ENCODE measurements around the gene NTNG2. TPM values are rescaled to one million over a fixed set of nuclear protein-coding genes. Genes with fewer than 3 reads are reported as not detected.

NTNG2 gene
- total RNA-seq, 1 donor from 2014 or later, result 4.0 TPM

DNA sequence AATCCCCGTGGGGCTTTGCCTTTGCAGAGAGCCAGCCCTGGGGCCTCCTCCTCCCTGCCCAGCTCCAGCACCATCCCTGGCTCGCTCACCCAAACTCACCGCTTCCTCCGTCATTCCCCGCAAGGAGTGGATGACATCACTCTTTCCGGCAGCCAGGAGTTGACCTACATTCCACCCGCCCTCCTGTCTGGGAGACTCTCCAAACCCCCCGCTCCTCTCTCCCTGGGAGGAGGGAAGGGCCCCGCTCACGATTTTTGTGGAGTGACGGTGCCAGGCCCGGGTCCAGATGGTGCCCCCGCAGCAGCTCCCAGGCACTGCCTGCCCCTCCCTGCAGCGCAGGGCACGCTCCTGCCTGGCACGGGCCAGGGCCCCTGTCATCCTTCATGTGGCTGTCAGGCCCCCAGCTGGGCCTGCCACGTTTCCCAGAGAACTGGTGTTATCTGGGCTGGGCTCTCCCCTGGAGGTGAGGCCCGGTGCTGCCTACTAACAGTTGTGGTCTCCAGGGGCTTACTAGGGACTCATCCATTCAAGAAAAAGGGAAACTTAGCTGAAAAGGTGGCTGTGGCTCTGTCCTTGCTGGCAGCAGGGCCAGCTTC is 52.3 kb downstream of the NTNG2 start:
- Mint-ChIP-seq H3K27me3 (peaks cover 17% of the 10 kb centered on the region), H3K9me3 (no peaks in the 10 kb centered on the region), H3K36me3 (no peaks in the 10 kb centered on the region), H3K4me3 (no peak overlapping the region), H3K4me1 (ENCODE audit: unreplicated experiment) (peaks cover 7% of the 10 kb centered on the region), H3K27ac (no peak overlapping the region)
- TF ChIP-seq, protein P1, sequence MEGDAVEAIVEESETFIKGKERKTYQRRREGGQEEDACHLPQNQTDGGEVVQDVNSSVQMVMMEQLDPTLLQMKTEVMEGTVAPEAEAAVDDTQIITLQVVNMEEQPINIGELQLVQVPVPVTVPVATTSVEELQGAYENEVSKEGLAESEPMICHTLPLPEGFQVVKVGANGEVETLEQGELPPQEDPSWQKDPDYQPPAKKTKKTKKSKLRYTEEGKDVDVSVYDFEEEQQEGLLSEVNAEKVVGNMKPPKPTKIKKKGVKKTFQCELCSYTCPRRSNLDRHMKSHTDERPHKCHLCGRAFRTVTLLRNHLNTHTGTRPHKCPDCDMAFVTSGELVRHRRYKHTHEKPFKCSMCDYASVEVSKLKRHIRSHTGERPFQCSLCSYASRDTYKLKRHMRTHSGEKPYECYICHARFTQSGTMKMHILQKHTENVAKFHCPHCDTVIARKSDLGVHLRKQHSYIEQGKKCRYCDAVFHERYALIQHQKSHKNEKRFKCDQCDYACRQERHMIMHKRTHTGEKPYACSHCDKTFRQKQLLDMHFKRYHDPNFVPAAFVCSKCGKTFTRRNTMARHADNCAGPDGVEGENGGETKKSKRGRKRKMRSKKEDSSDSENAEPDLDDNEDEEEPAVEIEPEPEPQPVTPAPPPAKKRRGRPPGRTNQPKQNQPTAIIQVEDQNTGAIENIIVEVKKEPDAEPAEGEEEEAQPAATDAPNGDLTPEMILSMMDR (conservative IDR thresholded peaks at IDR 0.05), result peak; percentile 27
- no peak for DNase-seq (ENCODE audit: extremely low spot score, unreplicated experiment)

DNA sequence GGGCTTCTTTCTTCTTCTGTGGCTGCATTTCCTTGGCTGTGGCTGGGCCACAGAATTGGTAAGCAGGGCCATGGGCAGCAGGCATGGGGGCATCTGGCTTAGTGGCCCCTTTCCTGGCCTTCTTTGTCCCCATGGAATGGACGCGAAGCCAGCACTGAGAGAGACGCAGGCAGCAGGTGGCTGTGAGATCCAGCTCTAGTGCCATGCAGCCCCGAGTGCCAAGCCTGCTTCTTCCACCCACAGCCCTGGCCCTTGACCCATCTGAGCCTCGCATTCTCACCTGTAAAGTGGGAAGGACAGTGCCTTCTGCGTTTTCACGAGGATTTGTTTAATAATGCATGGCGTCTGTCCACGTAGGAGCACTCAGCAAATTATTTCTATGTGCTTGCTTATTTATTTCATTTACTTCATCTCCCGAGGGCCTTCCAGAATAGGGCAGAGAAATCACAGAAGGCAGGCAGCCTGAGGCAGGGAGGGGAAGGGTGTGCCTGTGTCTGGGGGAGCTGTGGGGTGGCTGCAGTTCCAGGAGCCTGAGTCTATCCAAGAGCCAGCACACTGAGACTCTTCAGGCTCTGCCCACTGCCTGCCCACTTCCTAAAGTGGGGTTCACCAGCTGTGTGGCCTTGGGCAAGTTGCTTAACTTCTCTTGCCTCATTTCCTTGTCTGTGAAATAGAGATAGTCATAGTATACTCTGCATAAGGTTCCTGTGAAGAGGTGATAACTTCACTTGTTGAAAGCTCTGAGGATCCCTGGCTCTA is 55.2 kb downstream of the NTNG2 start:
- Mint-ChIP-seq H3K4me1 (ENCODE audit: unreplicated experiment) (peaks cover 7% of the 10 kb centered on the region), H3K27ac (no peak overlapping the region), H3K9me3 (no peaks in the 10 kb centered on the region), H3K4me3 (no peak overlapping the region), H3K27me3 (peaks cover 20% of the 10 kb centered on the region), H3K36me3 (no peaks in the 10 kb centered on the region)
- DNase-seq (ENCODE audit: extremely low spot score, unreplicated experiment), result no peak
- TF ChIP-seq, protein P1 (conservative IDR thresholded peaks at IDR 0.05), result no peak

DNA sequence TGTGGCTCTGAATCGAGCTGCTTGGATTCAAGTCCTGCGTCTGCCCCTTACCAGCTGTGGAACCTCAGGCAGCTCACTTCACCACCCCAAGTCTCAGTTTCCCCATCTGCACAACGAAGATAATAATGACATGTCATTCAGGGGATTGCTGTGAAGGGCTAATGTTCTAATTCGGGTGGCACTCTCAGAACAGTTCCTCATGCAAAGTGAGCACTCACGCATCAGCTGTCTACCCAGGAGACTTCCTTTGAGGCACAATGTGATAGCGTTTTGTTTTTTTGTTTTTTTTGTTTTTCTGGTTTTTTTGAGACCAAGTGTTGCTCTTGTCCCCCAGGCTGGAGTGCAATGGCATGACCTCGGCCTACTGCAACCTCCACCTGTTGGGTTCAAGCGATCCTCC is 56.4 kb downstream of the NTNG2 start:
- no peak for DNase-seq (ENCODE audit: extremely low spot score, unreplicated experiment)
- H3K9me3 Mint-ChIP-seq, result no peaks in the 10 kb centered on the region
- no peaks in the 10 kb centered on the region for H3K36me3 Mint-ChIP-seq
- TF ChIP-seq, protein P1 (conservative IDR thresholded peaks at IDR 0.05), result no peak
- no peak overlapping the region for H3K27ac Mint-ChIP-seq
- H3K27me3 Mint-ChIP-seq, result peaks cover 24% of the 10 kb centered on the region
- H3K4me3 Mint-ChIP-seq, result no peak overlapping the region
- H3K4me1 Mint-ChIP-seq (ENCODE audit: unreplicated experiment), result peaks cover 7% of the 10 kb centered on the region

DNA sequence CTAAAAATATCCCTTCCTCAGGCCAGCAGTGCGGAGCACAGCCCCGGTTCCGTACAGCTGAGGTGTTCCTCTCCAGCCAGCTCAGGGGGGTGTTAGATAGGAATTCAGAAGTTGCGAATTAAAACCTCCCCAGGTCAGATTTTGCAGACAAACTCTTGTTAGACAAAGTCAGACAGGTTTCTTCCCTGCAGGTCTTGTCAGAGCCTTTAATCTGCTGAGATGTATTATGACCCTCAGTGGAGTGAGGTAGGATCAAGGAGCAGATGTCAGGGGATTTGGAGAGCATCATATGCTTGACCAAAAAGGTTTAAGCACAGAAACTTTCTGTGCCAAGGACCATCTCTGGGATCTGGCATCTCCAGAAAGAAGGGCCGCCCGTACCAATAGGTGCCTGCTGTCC is 60.1 kb downstream of the NTNG2 start:
- no peaks in the 10 kb centered on the region for H3K9me3 Mint-ChIP-seq
- no peak overlapping the region for H3K4me3 Mint-ChIP-seq
- H3K27me3 Mint-ChIP-seq, result peaks cover 43% of the 10 kb centered on the region
- H3K36me3 Mint-ChIP-seq, result no peaks in the 10 kb centered on the region
- no peak overlapping the region for H3K27ac Mint-ChIP-seq
- no peak for DNase-seq (ENCODE audit: extremely low spot score, unreplicated experiment)
- TF ChIP-seq, protein P1 (conservative IDR thresholded peaks at IDR 0.05), result no peak
- H3K4me1 Mint-ChIP-seq (ENCODE audit: unreplicated experiment), result no peaks in the 10 kb centered on the region

DNA sequence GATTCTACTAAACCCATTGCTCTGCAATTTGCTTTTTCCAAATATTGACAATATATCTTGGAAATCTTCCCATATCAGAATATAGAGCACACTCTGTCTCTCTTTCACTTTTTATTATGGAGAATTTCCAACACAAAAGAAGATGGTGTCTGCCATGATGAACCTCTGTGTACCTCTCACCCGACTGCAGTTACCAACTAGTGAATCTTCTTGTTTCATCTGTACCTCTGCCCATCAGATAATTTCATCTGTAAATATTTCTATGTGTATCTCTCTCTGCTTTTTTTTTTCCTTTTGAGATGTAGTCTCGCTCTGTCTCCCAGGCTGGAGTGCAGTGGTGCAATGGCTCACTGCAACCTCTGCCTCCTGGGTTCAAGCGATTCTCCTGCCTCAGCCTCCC is 62.8 kb downstream of the NTNG2 start:
- DNase-seq (ENCODE audit: extremely low spot score, unreplicated experiment), result no peak
- no peaks in the 10 kb centered on the region for H3K9me3 Mint-ChIP-seq
- H3K27ac Mint-ChIP-seq, result no peak overlapping the region
- no peaks in the 10 kb centered on the region for H3K4me1 Mint-ChIP-seq (ENCODE audit: unreplicated experiment)
- TF ChIP-seq, protein P1 (conservative IDR thresholded peaks at IDR 0.05), result no peak
- no peak overlapping the region for H3K4me3 Mint-ChIP-seq
- no peaks in the 10 kb centered on the region for H3K36me3 Mint-ChIP-seq
- peaks cover 46% of the 10 kb centered on the region for H3K27me3 Mint-ChIP-seq

Data from type B pancreatic cell (in vitro differentiated cells).